K562 (cell line): ENCODE results near the gene DCHS2. TPM values are rescaled to one million over a fixed set of nuclear protein-coding genes. Genes with fewer than 3 reads are reported as not detected.

ENCODE experiments used
- ATAC-seq: fragments of 200-7000 bp; cut with Tn5 transposase; 3 replicates; pipeline ENCODE4 v1.9.1; 2020; ENCODE audit warnings: moderate library complexity
- BruUV-seq: library from RNA; stranded (reverse); fragments of 400-500 nt; replicated peaks from 2 replicates; lab custom pipeline; 2021; lab: Mats Ljungman, UMichigan
- CTCF ChIA-PET: fragments of 300-600 bp; formaldehyde crosslinking; extraction: SDS; loops from one replicate; lab custom pipeline; 2021; ENCODE audit warnings: low intra/inter-chr PET ratio; lab: Yijun Ruan, JAX
- POLR2A ChIA-PET: fragments of 300-600, 350-650 bp; sonication (Branson Sonifier 250); formaldehyde crosslinking; extraction: SDS; loops from one replicate; lab custom pipeline; 2021; ENCODE audit warnings: antibody characterized with exemption, inconsistent platforms; lab: Yijun Ruan, JAX
- DNase-seq, 4 experiments: peaks; one replicate each; pipeline versions ENCODE4 v3.0.0 to v3.0.0-alpha.2; 2011 to 2018; ENCODE audit warnings: low spot score in 3 of 4, mixed read lengths in 3 of 4; ENCODE audit errors: extremely low read depth in 1 of 4
- FAIRE-seq: peaks from 2 replicates; lab custom pipeline; 2011; peaks lifted over from hg19 to GRCh38; lab: Jason Lieb, UNC
- H2AFZ ChIP-seq: 2 replicates; pipeline ENCODE4 v1.6.0; 2011; ENCODE audit warnings: low read depth, low read length, control low read depth, inconsistent platforms
- H3K27ac ChIP-seq: fragments of 200-600 bp; 3 replicates; pipeline ENCODE4 v1.8.0; 2011; ENCODE audit warnings: low read depth, mild to moderate bottlenecking, control low read depth, inconsistent platforms, low read length, moderate library complexity, mixed read lengths; ENCODE audit errors: extremely low read depth
- H3K27me3 ChIP-seq, 2 experiments: fragments of 300-600 bp in 1 of 2; 2 replicates in 1 of 2; 3 replicates in 1 of 2; pipeline versions ENCODE4 v1.6.0 to v1.8.0; 2011; ENCODE audit warnings: inconsistent platforms in 2 of 2, low read length in 2 of 2, mild to moderate bottlenecking in 1 of 2, mixed read lengths in 1 of 2, moderate library complexity in 1 of 2; ENCODE audit not compliant: control insufficient read depth in 2 of 2, insufficient read depth in 2 of 2
- H3K36me3 ChIP-seq: fragments of 300-600 bp; 3 replicates; pipeline ENCODE4 v1.8.0; 2011; ENCODE audit warnings: mild to moderate bottlenecking, low read length, inconsistent platforms; ENCODE audit not compliant: control insufficient read depth, insufficient read depth
- H3K4me1 ChIP-seq, 2 experiments: fragments of 200-600 bp in 1 of 2; replicated peaks in 1 of 2; 2 replicates in 1 of 2; 3 replicates in 1 of 2; pipeline versions ENCODE4 v1.5.1 to v1.8.0; 2011; ENCODE audit warnings: inconsistent platforms in 2 of 2, low read length in 2 of 2, mild to moderate bottlenecking in 1 of 2, mixed read lengths in 1 of 2, moderate library complexity in 1 of 2; ENCODE audit not compliant: control insufficient read depth in 2 of 2, insufficient read depth in 2 of 2
- H3K4me2 ChIP-seq: 2 replicates; pipeline ENCODE4 v1.6.1; 2011; ENCODE audit warnings: low read length, control low read depth, inconsistent platforms, mixed read lengths; ENCODE audit not compliant: insufficient read depth
- H3K4me3 ChIP-seq: fragments of 200-600 bp; sonication (generic), shearing (Covaris generic); 2 replicates; pipeline ENCODE4 v1.5.1; 2016; ENCODE audit warnings: control low read depth, inconsistent platforms
- H3K79me2 ChIP-seq: fragments of 200-600 bp; 3 replicates; pipeline ENCODE4 v1.8.0; 2011; ENCODE audit warnings: low read length, inconsistent platforms; ENCODE audit not compliant: control insufficient read depth, insufficient read depth
- H3K9ac ChIP-seq, 2 experiments: 2 replicates each; pipeline versions ENCODE4 v1.6.0 to v1.6.1; 2011; ENCODE audit warnings: low read depth in 2 of 2, low read length in 2 of 2, control low read depth in 1 of 2, inconsistent platforms in 1 of 2, mild to moderate bottlenecking in 1 of 2, mixed read lengths in 1 of 2; ENCODE audit not compliant: insufficient read depth in 1 of 2
- H3K9me1 ChIP-seq: one replicate; pipeline ENCODE4 v1.6.0; 2011; ENCODE audit warnings: inconsistent platforms, mild to moderate bottlenecking, low read length, moderate library complexity; ENCODE audit not compliant: control insufficient read depth, insufficient read depth
- H3K9me3 ChIP-seq: replicated peaks from 2 replicates; pipeline ENCODE4 v1.5.1; 2011; ENCODE audit warnings: low read depth, low read length, inconsistent platforms; ENCODE audit not compliant: control insufficient read depth, insufficient read depth
- H4K20me1 ChIP-seq: replicated peaks from 2 replicates; pipeline ENCODE4 v1.6.1; 2011; ENCODE audit warnings: low read length, inconsistent platforms, mixed read lengths; ENCODE audit not compliant: control insufficient read depth, insufficient read depth
- HCFC1 ChIP-seq: IDR thresholded peaks from 2 replicates; pipeline ENCODE4 v1.6.1; 2012; ENCODE audit warnings: low read depth, low read length, improper control_type of control experiment
- ILK ChIP-seq: fragments of 450-650 bp; IDR thresholded peaks from 2 replicates; pipeline ENCODE4 v1.6.1; 2016; ENCODE audit warnings: missing genetic modification characterization, low read depth, mild to moderate bottlenecking, missing compliant biosample characterization, moderate library complexity, borderline replicate concordance
- MAFF ChIP-seq: IDR thresholded peaks from 2 replicates; pipeline ENCODE4 v1.6.1; 2012; ENCODE audit warnings: low read length, improper control_type of control experiment
- MAFK ChIP-seq: IDR thresholded peaks from 2 replicates; pipeline ENCODE4 v1.6.1; 2011; ENCODE audit warnings: low read length, improper control_type of control experiment
- MEF2D ChIP-seq: conservative IDR thresholded peaks from 2 replicates; pipeline ENCODE4 v1.6.1; 2016; ENCODE audit warnings: low read depth, missing genetic modification characterization, missing compliant biosample characterization
- MNT ChIP-seq, 2 experiments: fragments of 450-650 bp; conservative IDR thresholded peaks; 2 replicates each; pipeline ENCODE4 v1.6.1; 2017; ENCODE audit warnings: mild to moderate bottlenecking in 2 of 2, moderate library complexity in 2 of 2
- NCOR1 ChIP-seq: fragments of 450-650 bp; IDR thresholded peaks from 2 replicates; pipeline ENCODE4 v1.6.1; 2016; ENCODE audit warnings: mild to moderate bottlenecking, moderate library complexity
- RFX5 ChIP-seq: IDR thresholded peaks from 2 replicates; pipeline ENCODE4 v1.6.1; 2011; ENCODE audit warnings: low read depth, mild to moderate bottlenecking, improper control_type of control experiment, low read length
- SIN3B ChIP-seq: fragments of 450-650 bp; IDR thresholded peaks from 2 replicates; pipeline ENCODE4 v1.6.1; 2017; ENCODE audit warnings: low read depth, mild to moderate bottlenecking, moderate library complexity
- TAF7 ChIP-seq: fragments of 450-650 bp; IDR thresholded peaks from 2 replicates; pipeline ENCODE4 v1.6.1; 2016; ENCODE audit warnings: missing genetic modification characterization, missing compliant biosample characterization
- THAP7 ChIP-seq: fragments of 250-450 bp; sonication (Bioruptor Pico); IDR thresholded peaks from 2 replicates; pipeline ENCODE4 v1.5.0; 2021
- ZBTB34 ChIP-seq: fragments of 250-450 bp; sonication (Bioruptor Pico); IDR thresholded peaks from 2 replicates; pipeline ENCODE4 v1.8.0; 2021; ENCODE audit warnings: mild to moderate bottlenecking, moderate library complexity
- ZHX1 ChIP-seq: fragments of 150-350 bp; conservative IDR thresholded peaks from 2 replicates; pipeline ENCODE4 v1.6.1; 2014; ENCODE audit warnings: low read length
- ZNF140 ChIP-seq: fragments of 250-450 bp; sonication (Bioruptor Pico); IDR thresholded peaks from 2 replicates; pipeline ENCODE4 v1.8.0; 2021; ENCODE audit warnings: moderate library complexity, mild to moderate bottlenecking, inconsistent platforms
- ZNF398 ChIP-seq: fragments of 250-450 bp; sonication (Bioruptor Pico); IDR thresholded peaks from 2 replicates; pipeline ENCODE4 v1.8.0; 2021; ENCODE audit warnings: moderate library complexity, mild to moderate bottlenecking, inconsistent platforms
- WGBS: fragments of 100-300 bp; shearing (Covaris generic); methylation state at CpG from one replicate; pipeline ENCODE4 v1.1.6; 2016; ENCODE audit warnings: low coverage, mixed read lengths; ENCODE audit not compliant: insufficient coverage; ENCODE audit errors: missing lambda C conversion rate; 5-methylcytosine and 5-hydroxymethylcytosine counted together
- in situ Hi-C: fragments of 300-500 bp; cut with MboI; formaldehyde crosslinking; loops from 4 replicates; pipeline ENCODE4 v1.15.0; 2018; ENCODE audit warnings: inconsistent platforms, mixed read lengths
- intact Hi-C: fragments of 100-400 bp; cut with micrococcal nuclease; formaldehyde crosslinking; loops from 2 replicates; pipeline ENCODE4 v1.14.2; 2022
- polyA plus RNA-seq, 8 experiments: library from polyadenylated mRNA; depleted of rRNA in 4 of 8; stranded (reverse) in 5 of 8; unstranded in 3 of 8; fragments of >200 nt; fragmentation: Nextera tagmentation in 2 of 8; fragmentation: Illumina TruSeq in 1 of 8; extraction: Ambion mirVana in 2 of 8; extraction: Trizol in 1 of 8; gene quantifications; 2 replicates each; pipeline versions ENCODE4 v1.2.1 to v1.2.3, GENCODE V29; 2011 to 2014; ENCODE audit warnings: inconsistent platforms in 1 of 8, missing spikeins in 1 of 8
- total RNA-seq, 7 experiments: library from RNA; depleted of rRNA in 6 of 7; stranded (reverse); fragments of >200 nt in 6 of 7; fragmentation: Illumina TruSeq in 2 of 7; extraction: Trizol in 2 of 7; gene quantifications; 2 replicates each; pipeline versions ENCODE4 v1.2.1 to v1.2.3, GENCODE V29; 2011 to 2021; ENCODE audit warnings: low replicate concordance in 1 of 7

DCHS2 gene
- total and polyA plus RNA-seq, 9 of the 15 experiments (the other 6 are each of a cell fraction or from before 2014, with no cell fraction given), result 0.49 to 7.1 (median 5.3) TPM

- 18% methylated on average over 4 of the region's 8 CpGs for WGBS
- Histone ChIP-seq H3K36me3 (no peaks in the 10 kb centered on the region), H3K4me2 (peak overlapping the region; percentile 63), H3K9me3 (no peaks in the 10 kb centered on the region), H2AFZ (peak overlapping the region; percentile 94), H3K9me1 (no peaks in the 10 kb centered on the region), H3K4me1 (no peaks in the 10 kb centered on the region; a peak in 1 of 5 replicates), H3K79me2 (no peaks in the 10 kb centered on the region), H4K20me1 (no peaks in the 10 kb centered on the region), H3K27me3 (peaks cover 0 to 2% of the 10 kb centered on the region in 2 experiments; a peak in 3 of 5 replicates), H3K9ac (no peak overlapping the region), H3K27ac (no peak overlapping the region), H3K4me3 (peak overlapping the region; percentile 17; the same call in 1 of the 2 replicates)
- DNase-seq (peak in 1 of 4 experiments; percentile 11), ATAC-seq (no peak), FAIRE-seq (no peak)
- ChIA-PET CTCF (no interaction called here), POLR2A (no interaction called here)
- no TSS peak for BruUV-seq
- in situ Hi-C loops, result no loop called here
- intact Hi-C loops, result no loop called here
- TF ChIP-seq HCFC1, result peak; percentile 35; the same call in 1 of the 2 replicates
- no peak for TF ChIP-seq MNT (conservative IDR thresholded peaks at IDR 0.05)
- TF ChIP-seq TAF7 (tag), result 0 out of 2 replicates have a peak, but pooled peaks have one; percentile 30
- TF ChIP-seq ZNF398 (CRISPR knock-in tag), result no peak
- TF ChIP-seq NCOR1, result no peak
- TF ChIP-seq ILK, result no peak
- TF ChIP-seq MAFF, result no peak
- TF ChIP-seq RFX5, result no peak
- TF ChIP-seq MEF2D, result no peak
- TF ChIP-seq THAP7 (CRISPR knock-in tag), result peak; percentile 97
- TF ChIP-seq ZHX1, result peak; percentile 96; the same call in 1 of the 2 replicates
- no peak for TF ChIP-seq ZNF140 (CRISPR knock-in tag)
- TF ChIP-seq ZBTB34 (CRISPR knock-in tag), result no peak
- no peak for TF ChIP-seq SIN3B
- no peak for TF ChIP-seq MAFK
These were observed 299.0 kb downstream of the DCHS2 start for GRCh38 chr4:154192585-154192984.
